Activated naive CD4-positive, alpha-beta T cell treated with anti-CD3 and anti-CD28 coated beads for 36 hours (primary cell): ENCODE results near the gene FAM53B. TPM values are rescaled to one million over a fixed set of nuclear protein-coding genes. Genes with fewer than 3 reads are reported as not detected.
"Not testable (repeated sequence)": the region's sequence is repeated elsewhere in the genome, so short reads cannot be mapped to it uniquely, and the experiment has no call there.

Experiments used
- CTCF ChIA-PET: fragments of 350-600 bp; sonication (Branson Sonifier 250); formaldehyde crosslinking; loops from one replicate; lab custom pipeline; 2021; ENCODE audit warnings: antibody characterized with exemption; lab: Charles Lee
- DNase-seq: peaks from one replicate; pipeline ENCODE4 v3.0.0-alpha.2; 2020
- H3K27ac Mint-ChIP-seq: one replicate; pipeline ENCODE4 v1.8.0; 2021; ENCODE audit warnings: mild to moderate bottlenecking, mixed read lengths
- H3K27me3 Mint-ChIP-seq: one replicate; pipeline ENCODE4 v1.8.0; 2021; ENCODE audit warnings: low read depth, mixed read lengths
- H3K36me3 Mint-ChIP-seq: one replicate; pipeline ENCODE4 v1.8.0; 2021; ENCODE audit warnings: low read depth, mixed read lengths
- H3K4me1 Mint-ChIP-seq: one replicate; pipeline ENCODE4 v1.8.0; 2021; ENCODE audit warnings: low read depth, mixed read lengths
- H3K4me3 Mint-ChIP-seq: one replicate; pipeline ENCODE4 v1.8.0; 2021; ENCODE audit warnings: mild to moderate bottlenecking, moderate library complexity, mixed read lengths
- H3K9me3 Mint-ChIP-seq: one replicate; pipeline ENCODE4 v1.8.0; 2021; ENCODE audit warnings: mixed read lengths
- intact Hi-C: fragments of 100-400 bp; cut with micrococcal nuclease; formaldehyde crosslinking; loops from one replicate; pipeline ENCODE4 v1.15.1; 2023
- total RNA-seq, 2 experiments: library from RNA; stranded (reverse); gene quantifications; one replicate each; pipeline ENCODE4 v1.2.3, GENCODE V29; 2021

Gene FAM53B, protein sequence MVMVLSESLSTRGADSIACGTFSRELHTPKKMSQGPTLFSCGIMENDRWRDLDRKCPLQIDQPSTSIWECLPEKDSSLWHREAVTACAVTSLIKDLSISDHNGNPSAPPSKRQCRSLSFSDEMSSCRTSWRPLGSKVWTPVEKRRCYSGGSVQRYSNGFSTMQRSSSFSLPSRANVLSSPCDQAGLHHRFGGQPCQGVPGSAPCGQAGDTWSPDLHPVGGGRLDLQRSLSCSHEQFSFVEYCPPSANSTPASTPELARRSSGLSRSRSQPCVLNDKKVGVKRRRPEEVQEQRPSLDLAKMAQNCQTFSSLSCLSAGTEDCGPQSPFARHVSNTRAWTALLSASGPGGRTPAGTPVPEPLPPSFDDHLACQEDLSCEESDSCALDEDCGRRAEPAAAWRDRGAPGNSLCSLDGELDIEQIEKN
- 10 to 100 TPM; 11.8 to 11.9 TPM for total RNA-seq

DNA sequence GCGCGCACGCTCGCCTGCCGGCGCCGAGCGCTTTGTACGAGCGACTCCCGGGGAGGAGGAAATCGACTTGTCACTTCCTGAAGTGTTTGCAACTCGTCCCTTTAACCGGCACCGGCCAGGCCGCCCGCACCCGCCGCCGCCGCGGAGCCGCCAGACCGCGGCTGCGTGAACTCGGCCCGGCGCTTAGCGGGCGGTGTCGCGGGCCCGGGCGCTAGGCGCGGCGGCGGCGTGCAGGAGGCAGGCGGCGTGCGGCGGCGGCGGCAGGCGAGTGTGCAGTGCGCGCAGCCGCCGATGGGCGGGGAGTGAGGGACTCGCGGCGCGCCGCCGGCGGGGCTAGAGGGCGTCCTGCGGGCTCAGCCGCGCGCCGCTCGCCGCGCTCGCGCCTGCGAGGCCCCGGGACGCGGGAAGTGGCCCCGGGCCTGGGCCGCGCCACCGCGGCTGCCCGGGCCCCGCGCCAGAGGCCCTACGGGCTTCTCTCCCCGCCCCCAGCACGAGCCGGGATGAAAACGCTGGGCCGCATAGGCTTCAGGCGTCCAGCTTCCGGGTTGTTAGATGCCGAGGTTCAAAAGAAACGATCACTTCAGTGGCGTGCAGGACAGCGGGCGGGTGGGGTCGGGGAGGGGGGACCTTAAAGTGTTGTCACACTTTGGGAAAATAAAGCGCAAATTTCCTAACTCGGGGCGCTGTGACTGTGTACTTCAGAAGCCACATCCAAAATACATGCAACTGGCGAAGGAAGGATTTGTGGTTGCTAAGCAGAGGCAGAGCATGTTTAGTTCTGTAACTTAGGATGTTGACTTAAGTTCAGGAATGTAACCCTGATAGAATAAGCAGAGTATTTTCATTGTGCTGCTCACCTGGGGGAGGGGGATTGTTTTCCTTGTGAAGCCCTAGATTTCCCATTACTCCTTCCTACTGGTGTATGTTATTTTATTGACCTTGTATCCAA lies at the start of gene FAM53B:
Gene FAM53B (minus strand): TSS at position 277 of the 949 bp plus-strand sequence. CDS start 37,665 bp downstream, outside the sequence.
- CTCF ChIA-PET: interaction anchor here (0.6 to 3.9 kb wide), 9 partner anchors 12 to 214 kb away, joined by 3 to 20 read pairs (median 8); no protein-coding TSS in a partner anchor

GRCh38 chr10:124792998-124793352 lies 48.8 kb upstream of the FAM53B start:
- H3K27me3 Mint-ChIP-seq: no peaks in the 10 kb centered on the region
- peak overlapping the region; percentile 84 for H3K4me3 Mint-ChIP-seq
- CTCF ChIA-PET: no interaction called here
- H3K4me1 Mint-ChIP-seq: peaks cover 18% of the 10 kb centered on the region
- intact Hi-C loops: no loop called here
- no peaks in the 10 kb centered on the region for H3K9me3 Mint-ChIP-seq
- no peak overlapping the region for H3K27ac Mint-ChIP-seq
- no peak for DNase-seq
- peaks cover 4% of the 10 kb centered on the region for H3K36me3 Mint-ChIP-seq

More for the DNA sequence above, at the start of gene FAM53B:
- no peak within 1 kb of the TSS for H3K27ac Mint-ChIP-seq
- H3K4me3 Mint-ChIP-seq: peak within 1 kb of the TSS; percentile 90
- intact Hi-C loops: loop anchor here (1.0 to 5.0 kb wide), 5 partner anchors 47 to 747 kb away; partner anchors contain the start of genes ABRAXAS2, EEF1AKMT2 and LHPP
- H3K4me1 Mint-ChIP-seq: peaks cover 50% of the 10 kb centered on the region
- H3K27me3 Mint-ChIP-seq: peaks cover 2% of the 10 kb centered on the region
- no peaks in the 10 kb centered on the region for H3K9me3 Mint-ChIP-seq
- peak; percentile 74 for DNase-seq
- H3K36me3 Mint-ChIP-seq: peaks cover 1% of the 10 kb centered on the region

DNA sequence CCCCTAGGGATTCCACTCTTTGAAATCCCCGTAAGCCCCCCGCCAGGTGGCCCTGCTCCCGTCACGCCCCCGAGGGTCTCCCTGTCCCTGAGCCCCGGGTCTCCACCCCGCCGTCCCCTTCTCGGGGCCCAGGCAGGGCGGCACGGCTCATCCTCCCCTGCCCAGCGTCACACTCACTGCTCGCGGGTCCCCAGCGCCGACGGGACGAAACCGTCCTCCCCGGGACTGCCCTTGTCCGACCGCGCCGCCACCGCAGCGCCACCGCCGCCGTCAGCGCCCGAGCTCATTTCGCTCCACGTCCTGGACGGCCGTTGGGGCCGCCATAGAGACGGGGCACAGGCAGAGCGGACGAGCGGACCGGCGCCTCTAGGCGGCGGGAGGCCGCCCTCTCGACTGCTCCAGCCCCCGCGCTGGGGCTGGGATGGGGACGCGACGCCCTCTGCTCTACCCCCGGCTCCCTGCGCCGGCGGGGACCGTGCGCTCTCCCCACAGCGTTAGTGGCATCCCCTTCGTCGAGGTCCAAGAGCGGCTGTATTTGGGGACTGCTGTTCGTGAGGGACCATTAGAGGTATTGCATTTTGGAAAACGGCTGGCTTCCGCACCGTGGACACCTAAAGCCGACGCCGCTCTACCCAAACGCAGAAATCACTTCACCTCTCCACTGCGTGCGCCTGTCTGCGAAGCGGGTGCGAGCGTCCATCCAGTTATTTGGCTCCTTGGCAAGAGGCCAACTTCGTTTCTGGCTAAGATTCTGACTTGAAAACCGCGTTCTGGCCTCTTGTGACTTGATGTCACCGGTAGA lies 47.6 kb upstream of the FAM53B start, which contains the start of gene EEF1AKMT2:
Gene EEF1AKMT2 (minus strand): TSS at position 341 of the 802 bp plus-strand sequence. CDS start 54 bp downstream, at position 287.
- H3K27me3 Mint-ChIP-seq: no peaks in the 10 kb centered on the region
- peak; percentile 79 for DNase-seq
- peaks cover 18% of the 10 kb centered on the region for H3K4me1 Mint-ChIP-seq
- H3K4me3 Mint-ChIP-seq: peak within 1 kb of the TSS; percentile 84
- CTCF ChIA-PET: interaction anchor here (0.7 to 0.8 kb wide), 2 partner anchors 10 to 89 kb away, joined by 3 read pairs; partner anchors contain the start of gene ABRAXAS2
- peaks cover 7% of the 10 kb centered on the region for H3K36me3 Mint-ChIP-seq
- no peaks in the 10 kb centered on the region for H3K9me3 Mint-ChIP-seq
- peak within 1 kb of the TSS; percentile 93 for H3K27ac Mint-ChIP-seq
- intact Hi-C loops: loop anchor here (1.0 to 2.0 kb wide), 3 partner anchors 10 to 73 kb away; partner anchors contain the start of genes ABRAXAS2 and FAM53B

DNA sequence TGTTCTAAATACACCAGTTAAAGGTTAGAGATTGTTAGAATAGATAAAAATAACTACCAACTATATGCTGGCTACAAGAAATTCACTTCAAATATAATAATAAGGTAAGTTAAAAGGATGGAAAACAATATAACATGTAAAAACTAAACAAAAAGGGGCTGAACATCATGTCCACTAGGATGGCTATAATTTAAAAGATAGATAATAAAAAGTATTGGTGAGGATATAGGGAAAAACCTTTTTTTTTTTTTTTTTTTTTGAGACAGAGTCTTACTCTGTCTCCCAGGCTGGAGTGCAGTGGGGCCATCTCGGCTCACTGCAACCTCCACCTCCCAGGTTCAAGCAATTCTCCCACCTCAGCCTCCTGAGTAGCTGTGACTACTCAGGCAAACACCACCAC lies 38.7 kb upstream of the FAM53B start:
- DNase-seq, H3K4me3 Mint-ChIP-seq, intact Hi-C loops, H3K9me3 Mint-ChIP-seq, H3K27ac Mint-ChIP-seq, H3K4me1 Mint-ChIP-seq, CTCF ChIA-PET, H3K27me3 Mint-ChIP-seq: not testable (repeated sequence)
- peaks cover 27% of the 10 kb centered on the region for H3K36me3 Mint-ChIP-seq

GRCh38 chr10:124768791-124769190 lies 24.6 kb upstream of the FAM53B start:
- H3K27ac Mint-ChIP-seq: no peak overlapping the region
- DNase-seq: no peak
- intact Hi-C loops: no loop called here
- no peaks in the 10 kb centered on the region for H3K27me3 Mint-ChIP-seq
- CTCF ChIA-PET: no interaction called here
- H3K9me3 Mint-ChIP-seq: no peaks in the 10 kb centered on the region
- H3K4me1 Mint-ChIP-seq: no peaks in the 10 kb centered on the region
- H3K4me3 Mint-ChIP-seq: no peak overlapping the region
- peaks cover 35% of the 10 kb centered on the region for H3K36me3 Mint-ChIP-seq

DNA sequence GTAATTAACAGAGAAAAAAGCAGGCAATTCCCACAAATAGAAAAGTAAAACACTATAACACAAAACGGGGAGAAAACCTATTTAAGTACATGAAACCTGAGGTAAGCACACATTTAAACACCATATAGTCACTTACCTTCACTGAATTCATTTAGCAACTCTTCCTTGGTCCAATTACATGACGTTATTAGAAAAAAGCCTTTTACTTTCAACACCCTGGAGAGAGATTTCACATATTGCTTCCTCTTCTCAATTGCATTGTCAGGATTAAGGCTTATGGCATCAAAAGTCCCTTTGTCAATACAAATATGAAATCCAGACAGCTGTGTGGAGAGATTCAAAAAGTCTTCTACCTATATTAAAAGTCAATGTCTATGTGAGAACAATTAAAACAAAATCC lies 21.1 kb upstream of the FAM53B start:
- Mint-ChIP-seq H3K9me3 (no peaks in the 10 kb centered on the region), H3K27me3 (no peaks in the 10 kb centered on the region), H3K4me3 (no peak overlapping the region), H3K36me3 (peaks cover 31% of the 10 kb centered on the region), H3K27ac (no peak overlapping the region), H3K4me1 (no peaks in the 10 kb centered on the region)
- CTCF ChIA-PET: interaction anchor here (0.6 kb wide), 1 partner anchor 310 kb away, joined by 4 read pairs; no protein-coding TSS in a partner anchor
- DNase-seq: no peak
- intact Hi-C loops: no loop called here

- H3K27me3 Mint-ChIP-seq: no peaks in the 10 kb centered on the region
- no peaks in the 10 kb centered on the region for H3K9me3 Mint-ChIP-seq
- H3K36me3 Mint-ChIP-seq: peaks cover 28% of the 10 kb centered on the region
- no peak overlapping the region for H3K4me3 Mint-ChIP-seq
- CTCF ChIA-PET: interaction anchor here (0.7 to 1.1 kb wide), 2 partner anchors 17 to 1886 kb away, joined by 3 read pairs; no protein-coding TSS in a partner anchor
- H3K4me1 Mint-ChIP-seq: no peaks in the 10 kb centered on the region
- H3K27ac Mint-ChIP-seq: no peak overlapping the region
- intact Hi-C loops: no loop called here
- DNase-seq: no peak
Observed at GRCh38 chr10:124763267-124763666, 19.1 kb upstream of the FAM53B start.

GRCh38 chr10:124762281-124762680 lies 18.1 kb upstream of the FAM53B start:
- no peak overlapping the region for H3K4me3 Mint-ChIP-seq
- no peaks in the 10 kb centered on the region for H3K27me3 Mint-ChIP-seq
- H3K27ac Mint-ChIP-seq: no peak overlapping the region
- CTCF ChIA-PET: interaction anchor here (0.7 to 1.1 kb wide), 2 partner anchors 16 to 1885 kb away, joined by 3 read pairs; no protein-coding TSS in a partner anchor
- H3K36me3 Mint-ChIP-seq: peaks cover 25% of the 10 kb centered on the region
- H3K4me1 Mint-ChIP-seq: no peaks in the 10 kb centered on the region
- DNase-seq: no peak
- intact Hi-C loops: no loop called here
- H3K9me3 Mint-ChIP-seq: no peaks in the 10 kb centered on the region

GRCh38 chr10:124756156-124756903 lies 12.2 kb upstream of the FAM53B start:
- Mint-ChIP-seq H3K4me1 (no peaks in the 10 kb centered on the region), H3K4me3 (no peak overlapping the region), H3K36me3 (peaks cover 18% of the 10 kb centered on the region), H3K27ac (no peak overlapping the region), H3K9me3 (no peaks in the 10 kb centered on the region), H3K27me3 (no peaks in the 10 kb centered on the region)
- CTCF ChIA-PET: interaction anchor here (1.0 to 4.8 kb wide), 4 partner anchors 11 to 211 kb away, joined by 3 to 19 read pairs (median 4); partner anchors contain the start of gene FAM53B
- DNase-seq: no peak
- intact Hi-C loops: no loop called here

DNA sequence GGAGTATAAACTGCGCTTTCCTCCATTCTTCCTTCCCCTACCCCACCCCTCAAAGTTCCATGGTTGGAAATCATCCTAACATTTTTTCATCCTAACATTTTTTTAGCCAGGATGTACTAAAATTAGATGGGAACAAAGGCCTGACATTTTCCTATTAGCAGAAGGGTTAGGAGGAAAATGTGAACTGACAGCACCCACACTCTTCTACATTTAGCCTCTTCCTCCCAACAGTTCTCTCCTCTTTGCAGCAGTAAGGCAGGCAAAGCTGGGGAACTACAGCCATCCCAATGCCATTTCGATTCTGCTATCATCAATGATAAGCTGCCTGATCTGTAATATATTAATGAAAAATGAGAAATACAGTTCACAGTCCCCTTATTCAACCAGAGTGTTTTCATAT lies 11.4 kb upstream of the FAM53B start:
- intact Hi-C loops: no loop called here
- no peak overlapping the region for H3K4me3 Mint-ChIP-seq
- CTCF ChIA-PET: interaction anchor here (0.7 to 4.8 kb wide), 5 partner anchors 10 to 225 kb away, joined by 3 to 19 read pairs (median 3); partner anchors contain the start of gene FAM53B

More for the DNA sequence above, 11.4 kb upstream of the FAM53B start:
- Mint-ChIP-seq H3K27me3 (no peaks in the 10 kb centered on the region), H3K36me3 (peaks cover 12% of the 10 kb centered on the region), H3K4me1 (no peaks in the 10 kb centered on the region), H3K9me3 (no peaks in the 10 kb centered on the region), H3K27ac (no peak overlapping the region)
- DNase-seq: no peak
